ENCODE data around the gene U2SURP. TPM values are rescaled to one million over a fixed set of nuclear protein-coding genes. Genes with fewer than 3 reads are reported as not detected.

Gene U2SURP
- total and polyA plus RNA-seq, 2 donors (not counting 3 experiments of a cell fraction or from before 2014, with no cell fraction given): 12.6 to 92.4 TPM

GRCh38 chr3:143002727-143003126 is 1.4 kb downstream of the U2SURP start:
- Histone ChIP-seq H3K27ac (ENCODE audit: insufficient read depth, low read depth, low read length) (peak overlapping the region; percentile 72), H2AFZ (ENCODE audit: low read depth, low read length) (no peak overlapping the region), H3K9ac (replicated peaks; ENCODE audit: extremely low read depth, insufficient read depth, low read length) (peak overlapping the region; percentile 88), H3K4me1 (ENCODE audit: control insufficient read depth, extremely low read depth, insufficient read depth, low read length) (peaks cover 16% of the 10 kb centered on the region), H3K36me3 (ENCODE audit: control insufficient read depth in 2 of 2, extremely low read depth in 1 of 2, insufficient read depth in 2 of 2, low read length in 2 of 2) (no peaks in the 10 kb centered on the region), H3K4me3 (replicated peaks in 1 of 3; ENCODE audit: insufficient read depth in 1 of 3, low read depth in 1 of 3, low read length in 3 of 3) (peak overlapping the region; percentile 70 to 93 (median 92)), H4K20me1 (replicated peaks; ENCODE audit: control insufficient read depth, extremely low read depth, insufficient read depth, low read length) (peaks cover 8% of the 10 kb centered on the region), H3K9me1 (replicated peaks; ENCODE audit: control insufficient read depth, extremely low read depth, insufficient read depth, low read length) (no peaks in the 10 kb centered on the region), H3K27me3 (ENCODE audit: control insufficient read depth in 2 of 2, insufficient read depth in 2 of 2, low read length in 2 of 2) (peaks cover 0 to 2% of the 10 kb centered on the region in 2 experiments), H3K4me2 (ENCODE audit: insufficient read depth, low read length) (peak overlapping the region; percentile 89), H3K79me2 (ENCODE audit: control insufficient read depth, insufficient read depth, low read length) (peaks cover 62% of the 10 kb centered on the region), H3K9me3 (replicated peaks; ENCODE audit: control insufficient read depth, insufficient read depth, low read length) (no peaks in the 10 kb centered on the region)
- FAIRE-seq: no peak
- dilution Hi-C loops (cut with MboI; ENCODE audit: extremely low pct_ligation_motif_present, low sequenced_read_pairs) (no loop called here), intact Hi-C loops (cut with micrococcal nuclease) (loop anchor here (1.0 to 10.0 kb wide), 4 partner anchors 120 to 558 kb away; partner anchors contain the start of genes TRPC1 and XRN1)
- POLR2A ChIA-PET: no interaction called here
- CTCF ChIA-PET: interaction anchor here (0.6 to 3.1 kb wide), 5 partner anchors 13 to 671 kb away, joined by 3 to 25 read pairs (median 5); no protein-coding TSS in a partner anchor
- no peak for DNase-seq (ENCODE audit: low read depth, low spot score)
- TF ChIP-seq EZH2 (IDR thresholded peaks at IDR 0.05; ENCODE audit: borderline replicate concordance, low read depth, low read length, severe bottlenecking) (no peak), JUN (IDR thresholded peaks at IDR 0.05; ENCODE audit: borderline replicate concordance, insufficient read depth, insufficient read length, low read depth) (no peak), MYC (IDR thresholded peaks at IDR 0.05; ENCODE audit: low read depth, low read length) (no peak), FOS (IDR thresholded peaks at IDR 0.05; ENCODE audit: borderline replicate concordance, insufficient read depth, low read length) (no peak), GATA2 (IDR thresholded peaks at IDR 0.05; ENCODE audit: insufficient read depth, insufficient read length, low read depth, low read length) (no peak), MAX (IDR thresholded peaks at IDR 0.05; ENCODE audit: insufficient read depth, insufficient read length) (no peak), POLR2AphosphoS5 (IDR thresholded peaks at IDR 0.05; ENCODE audit: insufficient read depth, low read depth, low read length) (no peak), POLR2A (IDR thresholded peaks at IDR 0.05; ENCODE audit: low read depth, low read length) (no peak), CTCF (IDR thresholded peaks at IDR 0.05; ENCODE audit: extremely low read depth in 1 of 2, insufficient read depth in 1 of 2, low read depth in 1 of 2, low read length in 2 of 2) (no peak)
- BruUV-seq (replicated peaks): no TSS peak
